Mesenchymal stem cell (in vitro differentiated cells and primary cell): ENCODE results near the gene LY9.

Experiments
- DNase-seq: peaks from one replicate; pipeline ENCODE4 v3.0.0-alpha.2; 2013
- H2AFZ ChIP-seq: one replicate; pipeline ENCODE4 v1.6.1; 2013; ENCODE audit warnings: low read depth, mild to moderate bottlenecking, control low read depth, inconsistent platforms, low read length, moderate library complexity
- H2AK5ac ChIP-seq: 2 replicates; pipeline ENCODE4 v1.6.1; 2013; ENCODE audit warnings: low read length, moderate library complexity, mild to moderate bottlenecking, inconsistent platforms; ENCODE audit not compliant: severe bottlenecking
- H2BK120ac ChIP-seq: one replicate; pipeline ENCODE4 v1.6.1; 2013; ENCODE audit warnings: low read depth, mild to moderate bottlenecking, inconsistent platforms, low read length, moderate library complexity
- H2BK12ac ChIP-seq, 2 experiments: one replicate each; pipeline ENCODE4 v1.6.1; 2013; ENCODE audit warnings: inconsistent platforms in 2 of 2, low read length in 2 of 2, mild to moderate bottlenecking in 2 of 2, moderate library complexity in 2 of 2, control low read depth in 1 of 2
- H2BK15ac ChIP-seq: one replicate; pipeline ENCODE4 v1.6.1; 2013; ENCODE audit warnings: mild to moderate bottlenecking, low read depth, inconsistent platforms; ENCODE audit not compliant: poor library complexity, severe bottlenecking
- H2BK5ac ChIP-seq: 2 replicates; pipeline ENCODE4 v1.6.1; 2013; ENCODE audit warnings: low read depth, mild to moderate bottlenecking, low read length, control low read depth, inconsistent platforms; ENCODE audit not compliant: poor library complexity, severe bottlenecking
- H3K14ac ChIP-seq, 2 experiments: one replicate each; pipeline ENCODE4 v1.6.1; 2013; ENCODE audit warnings: inconsistent platforms in 2 of 2, low read length in 2 of 2, control low read depth in 1 of 2, mild to moderate bottlenecking in 1 of 2, moderate library complexity in 1 of 2
- H3K18ac ChIP-seq, 2 experiments: one replicate each; pipeline ENCODE4 v1.6.1; 2013; ENCODE audit warnings: inconsistent platforms in 2 of 2, low read length in 2 of 2, control low read depth in 1 of 2, low read depth in 1 of 2, mild to moderate bottlenecking in 1 of 2
- H3K23ac ChIP-seq, 2 experiments: one replicate each; pipeline ENCODE4 v1.6.1; 2013; ENCODE audit warnings: inconsistent platforms in 2 of 2, low read length in 2 of 2, mild to moderate bottlenecking in 2 of 2, moderate library complexity in 2 of 2, control low read depth in 1 of 2
- H3K27ac ChIP-seq: 2 replicates; pipeline ENCODE4 v1.5.1; 2013; ENCODE audit warnings: mild to moderate bottlenecking, moderate library complexity, low read length, control low read depth, inconsistent platforms; ENCODE audit not compliant: poor library complexity, severe bottlenecking
- H3K27me3 ChIP-seq, 2 experiments: 2 replicates each; pipeline versions ENCODE4 v1.6.1 to v1.7.0; 2013; ENCODE audit warnings: low read length in 2 of 2, mild to moderate bottlenecking in 2 of 2, moderate library complexity in 2 of 2, control low read depth in 1 of 2, inconsistent platforms in 1 of 2; ENCODE audit not compliant: control insufficient read depth in 1 of 2, insufficient read depth in 1 of 2
- H3K36me3 ChIP-seq, 2 experiments: 2 replicates each; pipeline versions ENCODE4 v1.6.1 to v1.7.0; 2013; ENCODE audit warnings: low read length in 2 of 2, control low read depth in 1 of 2, inconsistent platforms in 1 of 2, low read depth in 1 of 2, mild to moderate bottlenecking in 1 of 2; ENCODE audit not compliant: insufficient read depth in 2 of 2, control insufficient read depth in 1 of 2
- H3K4ac ChIP-seq, 2 experiments: one replicate each; pipeline ENCODE4 v1.6.1; 2013; ENCODE audit warnings: inconsistent platforms in 2 of 2, low read length in 2 of 2, mild to moderate bottlenecking in 2 of 2, moderate library complexity in 2 of 2, control low read depth in 1 of 2, low read depth in 1 of 2
- H3K4me1 ChIP-seq: 2 replicates; pipeline ENCODE4 v1.6.1; 2013; ENCODE audit warnings: low read depth, low read length, control low read depth; ENCODE audit not compliant: control insufficient read depth, insufficient read depth
- H3K4me2 ChIP-seq: 2 replicates; pipeline ENCODE4 v1.6.1; 2013; ENCODE audit warnings: low read length, mild to moderate bottlenecking, inconsistent platforms; ENCODE audit not compliant: poor library complexity, severe bottlenecking
- H3K4me3 ChIP-seq, 2 experiments: 2 replicates each; pipeline versions ENCODE4 v1.5.1 to v1.7.0; 2013; ENCODE audit warnings: low read length in 2 of 2, mild to moderate bottlenecking in 2 of 2, control low read depth in 1 of 2, low read depth in 1 of 2; ENCODE audit not compliant: insufficient read depth in 1 of 2
- H3K79me1 ChIP-seq: replicated peaks from 2 replicates; pipeline ENCODE4 v1.6.1; 2013; ENCODE audit warnings: mild to moderate bottlenecking, control low read depth, low read length, inconsistent platforms; ENCODE audit not compliant: poor library complexity, severe bottlenecking
- H3K9ac ChIP-seq: 2 replicates; pipeline ENCODE4 v1.7.0; 2013; ENCODE audit warnings: mild to moderate bottlenecking, low read length, moderate library complexity
- H3K9me3 ChIP-seq: 2 replicates; pipeline ENCODE4 v1.7.0; 2013; ENCODE audit warnings: mild to moderate bottlenecking, low read length; ENCODE audit not compliant: control insufficient read depth
- H4K8ac ChIP-seq: one replicate; pipeline ENCODE4 v1.6.1; 2013; ENCODE audit warnings: inconsistent platforms, mild to moderate bottlenecking, low read length, moderate library complexity
- H4K91ac ChIP-seq: one replicate; pipeline ENCODE4 v1.6.1; 2013; ENCODE audit warnings: mild to moderate bottlenecking, low read length, inconsistent platforms
- WGBS: methylation state at CpG from one replicate; pipeline ENCODE4 v1.1.7; 2013; ENCODE audit warnings: mixed read lengths; 5-methylcytosine and 5-hydroxymethylcytosine counted together

The LY9 gene

DNA sequence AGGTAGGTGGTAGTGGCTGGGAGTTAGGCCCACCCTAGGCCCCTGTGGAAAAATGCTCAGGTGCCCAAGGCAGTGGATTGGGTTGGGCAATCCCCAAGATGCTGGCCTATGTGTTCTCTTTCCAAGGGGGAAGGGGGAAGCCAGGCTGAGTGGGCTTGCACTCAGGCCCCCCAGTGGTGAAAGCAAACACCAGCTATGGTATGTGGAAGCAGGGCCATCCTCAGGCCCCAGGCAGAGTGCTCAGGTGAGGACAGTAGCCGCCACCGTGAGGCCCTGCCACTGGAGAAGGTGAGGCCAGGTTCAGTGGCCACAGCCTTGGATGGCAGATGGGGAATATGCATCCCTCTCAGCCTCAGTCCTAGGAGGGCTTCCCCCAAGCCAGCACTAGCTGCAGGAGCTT is 11.8 kb downstream of the LY9 start:
- WGBS = 86% methylated on average over 2 of the region's 2 CpGs
- Histone ChIP-seq H2BK5ac (no peak overlapping the region), H3K18ac (no peak overlapping the region), H2BK120ac (no peak overlapping the region), H2AK5ac (no peak overlapping the region), H2BK15ac (no peak overlapping the region), H3K4me1 (no peaks in the 10 kb centered on the region), H4K8ac (no peak overlapping the region), H3K27me3 (no peaks in the 10 kb centered on the region), H3K4me2 (no peak overlapping the region), H3K27ac (no peak overlapping the region), H3K14ac (no peak overlapping the region), H2AFZ (no peak overlapping the region), H3K23ac (no peak overlapping the region), H3K9me3 (peaks cover 8% of the 10 kb centered on the region), H3K4me3 (no peak overlapping the region), H3K36me3 (no peaks in the 10 kb centered on the region), H3K9ac (no peak overlapping the region), H2BK12ac (no peak overlapping the region), H3K4ac (no peak overlapping the region), H3K79me1 (no peaks in the 10 kb centered on the region), H4K91ac (no peak overlapping the region)
- no peak for DNase-seq

GRCh38 chr1:160808289-160808688 is 12.3 kb downstream of the LY9 start:
- Histone ChIP-seq H3K27ac (no peak overlapping the region), H4K91ac (no peak overlapping the region), H2BK12ac (no peak overlapping the region), H3K14ac (no peak overlapping the region), H4K8ac (no peak overlapping the region), H2BK15ac (no peak overlapping the region), H3K4ac (no peak overlapping the region), H2BK120ac (no peak overlapping the region), H3K18ac (no peak overlapping the region), H2AFZ (no peak overlapping the region), H2AK5ac (no peak overlapping the region), H3K4me3 (no peak overlapping the region), H3K27me3 (no peaks in the 10 kb centered on the region), H3K9me3 (peaks cover 8% of the 10 kb centered on the region), H3K36me3 (no peaks in the 10 kb centered on the region), H3K79me1 (no peaks in the 10 kb centered on the region), H3K4me2 (no peak overlapping the region), H3K4me1 (no peaks in the 10 kb centered on the region), H3K9ac (no peak overlapping the region), H3K23ac (no peak overlapping the region), H2BK5ac (no peak overlapping the region)
- DNase-seq = no peak
- 66% methylated on average over 3 of the region's 3 CpGs for WGBS

DNA sequence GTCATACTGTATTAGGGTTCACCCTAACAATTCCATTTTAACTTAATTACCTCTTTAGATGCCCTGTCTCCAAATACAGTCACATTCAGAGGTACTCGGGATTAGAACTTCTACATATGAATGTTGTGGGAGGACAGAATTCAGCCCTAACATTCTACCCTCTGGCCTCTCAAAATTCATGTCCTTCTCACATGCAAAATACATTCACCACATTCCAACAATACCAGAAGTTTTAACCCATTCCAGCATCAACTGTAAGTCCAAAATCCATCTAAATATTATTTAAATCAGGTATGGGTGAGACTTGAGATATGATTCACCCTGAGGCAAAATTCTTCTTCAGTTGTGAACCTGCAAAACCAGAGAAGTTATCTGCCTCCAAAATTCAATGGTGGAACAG is 14.5 kb downstream of the LY9 start:
- Histone ChIP-seq H2AK5ac (no peak overlapping the region), H4K91ac (no peak overlapping the region), H3K27ac (no peak overlapping the region), H2BK120ac (no peak overlapping the region), H3K4me1 (no peaks in the 10 kb centered on the region), H2BK15ac (no peak overlapping the region), H2BK12ac (no peak overlapping the region), H2AFZ (no peak overlapping the region), H3K36me3 (no peaks in the 10 kb centered on the region), H3K4ac (no peak overlapping the region), H3K14ac (no peak overlapping the region), H3K27me3 (no peaks in the 10 kb centered on the region), H3K4me2 (no peak overlapping the region), H2BK5ac (no peak overlapping the region), H3K23ac (no peak overlapping the region), H3K18ac (no peak overlapping the region), H3K79me1 (no peaks in the 10 kb centered on the region), H3K4me3 (no peak overlapping the region), H3K9ac (no peak overlapping the region), H3K9me3 (peaks cover 8% of the 10 kb centered on the region), H4K8ac (no peak overlapping the region)
- DNase-seq = no peak
- 45% methylated on average over 1 of the region's 1 CpG for WGBS

- Histone ChIP-seq H3K14ac (no peak overlapping the region), H4K91ac (no peak overlapping the region), H3K4ac (no peak overlapping the region), H4K8ac (no peak overlapping the region), H3K18ac (no peak overlapping the region), H3K27ac (no peak overlapping the region), H2BK5ac (no peak overlapping the region), H3K36me3 (no peaks in the 10 kb centered on the region), H3K9me3 (peaks cover 8% of the 10 kb centered on the region), H2AK5ac (no peak overlapping the region), H2BK12ac (no peak overlapping the region), H3K4me1 (no peaks in the 10 kb centered on the region), H3K79me1 (no peaks in the 10 kb centered on the region), H3K4me3 (no peak overlapping the region), H2AFZ (no peak overlapping the region), H2BK120ac (no peak overlapping the region), H3K23ac (no peak overlapping the region), H3K27me3 (no peaks in the 10 kb centered on the region), H3K4me2 (no peak overlapping the region), H2BK15ac (no peak overlapping the region), H3K9ac (no peak overlapping the region)
- WGBS = 75% methylated on average over 2 of the region's 2 CpGs
- DNase-seq = no peak
These were observed 15.2 kb downstream of the LY9 start for GRCh38 chr1:160811147-160811546.
